GM12878 (cell line): Measurements from ENCODE around the gene MEIS1.

Experiments
- ATF7 ChIP-seq: fragments of 450-650 bp; IDR thresholded peaks from 2 replicates; pipeline ENCODE4 v1.6.1; 2016; ENCODE audit warnings: low read depth, mild to moderate bottlenecking
- CBX3 ChIP-seq: fragments of 200-600 bp; sonication (generic); IDR thresholded peaks from 2 replicates; pipeline ENCODE4 v1.6.1; 2016; ENCODE audit warnings: low read depth, borderline replicate concordance
- POLR2AphosphoS5 ChIP-seq: IDR thresholded peaks from 2 replicates; pipeline ENCODE4 v1.6.1; 2011; ENCODE audit warnings: mild to moderate bottlenecking, low read length, inconsistent platforms
- SREBF2 ChIP-seq: IDR thresholded peaks from 2 replicates; pipeline ENCODE4 v1.6.1; 2012; ENCODE audit warnings: mild to moderate bottlenecking, low read length
- ZZZ3 ChIP-seq: IDR thresholded peaks from 2 replicates; pipeline ENCODE4 v1.6.1; 2011; ENCODE audit warnings: low read depth; ENCODE audit not compliant: control insufficient read depth, insufficient read length
- TF ChIP-seq, protein P1 (sequence below), 3 experiments: IDR thresholded peaks in 2 of 3; conservative IDR thresholded peaks in 1 of 3; 2 replicates each; pipeline ENCODE4 v1.5.1; 2011; ENCODE audit warnings: low read depth in 3 of 3, low read length in 3 of 3, mild to moderate bottlenecking in 3 of 3, control low read depth in 2 of 3, moderate library complexity in 2 of 3, inconsistent platforms in 1 of 3, mixed read lengths in 1 of 3; ENCODE audit not compliant: control insufficient read depth in 2 of 3, insufficient read depth in 1 of 3; ENCODE audit errors: extremely low read depth in 1 of 3

DNA sequence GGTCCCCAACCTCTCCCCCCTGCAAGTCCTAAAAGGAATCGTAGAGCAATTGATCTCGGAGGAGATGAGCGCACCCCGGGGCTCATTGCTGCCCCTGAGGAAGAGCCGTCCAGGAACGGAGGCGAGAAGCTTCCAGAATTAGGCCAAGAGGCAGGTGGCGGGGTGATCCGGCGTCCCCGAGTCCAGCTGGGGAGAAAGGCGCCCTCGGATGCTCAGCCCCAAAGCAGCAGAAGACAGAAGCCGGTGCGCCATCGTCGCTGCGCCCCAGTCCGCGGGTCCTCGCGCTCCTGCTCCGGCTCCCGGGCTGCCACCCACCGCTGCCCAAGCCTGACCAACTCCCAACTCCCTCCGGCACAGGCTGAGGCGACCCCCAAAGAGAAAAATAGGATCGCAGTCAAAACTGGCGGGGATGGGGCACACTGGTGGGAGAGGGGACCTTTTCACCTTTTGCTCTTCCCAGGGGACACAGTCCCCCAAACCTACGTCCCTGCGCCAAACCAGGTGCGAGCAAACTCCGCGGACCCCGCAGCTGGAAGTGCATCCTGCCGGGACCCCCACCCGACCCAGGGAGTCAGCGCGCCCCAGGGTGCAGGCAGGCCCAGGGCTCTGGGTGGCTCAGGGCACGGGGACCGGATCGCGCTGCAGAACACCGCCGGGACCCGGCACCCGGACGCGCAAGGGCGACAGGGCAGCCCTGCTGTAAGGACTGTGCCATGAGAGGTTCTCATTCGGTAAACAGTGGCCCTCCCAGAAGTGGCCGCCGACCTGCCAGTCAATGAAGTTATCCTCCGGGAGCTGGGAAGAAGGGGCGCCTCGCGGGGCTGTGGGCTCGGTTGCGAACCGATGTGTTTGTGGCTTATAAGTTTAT lies 8.4 kb upstream of the MEIS1 start:
- no peak for TF ChIP-seq SREBF2
- no peak for TF ChIP-seq CBX3
- TF ChIP-seq, protein P1, sequence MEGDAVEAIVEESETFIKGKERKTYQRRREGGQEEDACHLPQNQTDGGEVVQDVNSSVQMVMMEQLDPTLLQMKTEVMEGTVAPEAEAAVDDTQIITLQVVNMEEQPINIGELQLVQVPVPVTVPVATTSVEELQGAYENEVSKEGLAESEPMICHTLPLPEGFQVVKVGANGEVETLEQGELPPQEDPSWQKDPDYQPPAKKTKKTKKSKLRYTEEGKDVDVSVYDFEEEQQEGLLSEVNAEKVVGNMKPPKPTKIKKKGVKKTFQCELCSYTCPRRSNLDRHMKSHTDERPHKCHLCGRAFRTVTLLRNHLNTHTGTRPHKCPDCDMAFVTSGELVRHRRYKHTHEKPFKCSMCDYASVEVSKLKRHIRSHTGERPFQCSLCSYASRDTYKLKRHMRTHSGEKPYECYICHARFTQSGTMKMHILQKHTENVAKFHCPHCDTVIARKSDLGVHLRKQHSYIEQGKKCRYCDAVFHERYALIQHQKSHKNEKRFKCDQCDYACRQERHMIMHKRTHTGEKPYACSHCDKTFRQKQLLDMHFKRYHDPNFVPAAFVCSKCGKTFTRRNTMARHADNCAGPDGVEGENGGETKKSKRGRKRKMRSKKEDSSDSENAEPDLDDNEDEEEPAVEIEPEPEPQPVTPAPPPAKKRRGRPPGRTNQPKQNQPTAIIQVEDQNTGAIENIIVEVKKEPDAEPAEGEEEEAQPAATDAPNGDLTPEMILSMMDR (IDR thresholded peaks at IDR 0.05 in 2 of 3, conservative IDR thresholded peaks at IDR 0.05 in 1 of 3; ENCODE audit: control insufficient read depth in 2 of 3, extremely low read depth in 1 of 3, insufficient read depth in 1 of 3, low read depth in 3 of 3, low read length in 3 of 3) = no peak
- no peak for TF ChIP-seq ZZZ3
- no peak for TF ChIP-seq ATF7
- no peak for TF ChIP-seq POLR2AphosphoS5
